Measurements from ENCODE around the gene TNK2.
"Not testable (repeated sequence)": the region's sequence is repeated elsewhere in the genome, so short reads cannot be mapped to it uniquely, and the experiment has no call there.

TNK2 gene

GRCh38 chr3:195844671-195845218 lies 63.6 kb downstream of the TNK2 start:
- no peak for DNase-seq

GRCh38 chr3:195839260-195840010 lies 68.9 kb downstream of the TNK2 start:
- no peak for DNase-seq

- DNase-seq: no peak
Measured at GRCh38 chr3:195838714-195839113, 69.6 kb downstream of the TNK2 start.

- DNase-seq: no peak
Measured at GRCh38 chr3:195836476-195837135, 71.7 kb downstream of the TNK2 start.

- no peak for DNase-seq
Measured at GRCh38 chr3:195835791-195836190, 72.6 kb downstream of the TNK2 start.

GRCh38 chr3:195834675-195835583 lies 73.4 kb downstream of the TNK2 start:
- no peak for DNase-seq

GRCh38 chr3:195829897-195830254 lies 78.5 kb downstream of the TNK2 start:
- DNase-seq: no peak

GRCh38 chr3:195828762-195829161 lies 79.6 kb downstream of the TNK2 start:
- DNase-seq: no peak

GRCh38 chr3:195825857-195826804 lies 82.2 kb downstream of the TNK2 start:
- DNase-seq: no peak

- DNase-seq: no peak
Measured at GRCh38 chr3:195825191-195825588, 83.2 kb downstream of the TNK2 start.

GRCh38 chr3:195824425-195825190 lies 83.7 kb downstream of the TNK2 start:
- not testable (repeated sequence) for DNase-seq

- DNase-seq: no peak
Measured at GRCh38 chr3:195823999-195824398, 84.4 kb downstream of the TNK2 start.

- no peak for DNase-seq
Measured at GRCh38 chr3:195823280-195823679, 85.1 kb downstream of the TNK2 start.

- no peak for DNase-seq
Measured at GRCh38 chr3:195822131-195822696, 86.1 kb downstream of the TNK2 start.

- DNase-seq: no peak
Measured at GRCh38 chr3:195821403-195822130, 86.8 kb downstream of the TNK2 start.

- no peak for DNase-seq
Measured at GRCh38 chr3:195820901-195821300, 87.5 kb downstream of the TNK2 start.

- no peak for DNase-seq
Measured at GRCh38 chr3:195820186-195820585, 88.2 kb downstream of the TNK2 start.

- DNase-seq: no peak
Measured at GRCh38 chr3:195818301-195818700, 90.0 kb downstream of the TNK2 start.

GRCh38 chr3:195817578-195818135 lies 90.7 kb downstream of the TNK2 start:
- DNase-seq: no peak
